Endodermal cell (in vitro differentiated cells): Measurements from ENCODE around the gene MAPKAPK3. TPM values are rescaled to one million over a fixed set of nuclear protein-coding genes. Genes with fewer than 3 reads are reported as not detected.

Source experiments
- DNase-seq: peaks from one replicate; pipeline ENCODE4 v3.0.0-alpha.2; 2017
- H3K27ac ChIP-seq: 2 replicates; pipeline ENCODE4 v1.5.1; 2013; ENCODE audit warnings: mild to moderate bottlenecking, low read depth, low read length, moderate library complexity
- H3K27me3 ChIP-seq: 2 replicates; pipeline ENCODE4 v1.6.1; 2013; ENCODE audit warnings: mild to moderate bottlenecking, low read length, moderate library complexity; ENCODE audit not compliant: insufficient read depth, control insufficient read depth, poor library complexity, severe bottlenecking
- H3K36me3 ChIP-seq: 2 replicates; pipeline ENCODE4 v1.7.0; 2013; ENCODE audit warnings: mild to moderate bottlenecking, low read length, moderate library complexity; ENCODE audit not compliant: control insufficient read depth, insufficient read depth
- H3K4me1 ChIP-seq: one replicate; pipeline ENCODE4 v1.7.0; 2013; ENCODE audit warnings: low read length; ENCODE audit not compliant: control insufficient read depth, insufficient read depth
- H3K4me3 ChIP-seq: 2 replicates; pipeline ENCODE4 v1.5.1; 2013; ENCODE audit warnings: mild to moderate bottlenecking, low read length, moderate library complexity
- H3K9ac ChIP-seq: 2 replicates; pipeline ENCODE4 v1.6.1; 2013; ENCODE audit warnings: mild to moderate bottlenecking, low read length, moderate library complexity; ENCODE audit not compliant: poor library complexity, severe bottlenecking; ENCODE audit errors: extremely low read depth
- H3K9me3 ChIP-seq: 2 replicates; pipeline ENCODE4 v1.6.1; 2013; ENCODE audit warnings: mild to moderate bottlenecking, low read length, moderate library complexity; ENCODE audit not compliant: control insufficient read depth
- H3K27ac Mint-ChIP-seq: 2 replicates; pipeline ENCODE4 v1.8.0; 2020; ENCODE audit warnings: mixed read lengths
- H3K27me3 Mint-ChIP-seq: 2 replicates; pipeline ENCODE4 v1.8.0; 2021; ENCODE audit warnings: mild to moderate bottlenecking, mixed read lengths; ENCODE audit not compliant: insufficient read depth
- H3K36me3 Mint-ChIP-seq: 2 replicates; pipeline ENCODE4 v1.8.0; 2020; ENCODE audit warnings: low read depth, mixed read lengths
- H3K4me1 Mint-ChIP-seq: 2 replicates; pipeline ENCODE4 v1.8.0; 2020; ENCODE audit warnings: mixed read lengths
- H3K4me3 Mint-ChIP-seq: 2 replicates; pipeline ENCODE4 v1.8.0; 2020; ENCODE audit warnings: mild to moderate bottlenecking, moderate library complexity, mixed read lengths
- H3K9me3 Mint-ChIP-seq: 2 replicates; pipeline ENCODE4 v1.8.0; 2020; ENCODE audit warnings: mild to moderate bottlenecking, mixed read lengths
- WGBS, 2 experiments: methylation state at CpG; one replicate each; pipeline versions ENCODE4 v1.1.5 to v1.1.7; 2013; ENCODE audit warnings: missing lambda C conversion rate in 2 of 2, mixed read lengths in 1 of 2; ENCODE audit not compliant: insufficient coverage in 1 of 2, insufficient read length in 1 of 2; 5-methylcytosine and 5-hydroxymethylcytosine counted together
- total RNA-seq, 2 donors: library from RNA; stranded (reverse); fragmentation: NEBNext Ultra II Directional in 1 of 2; extraction: Animal tissue kit (Norgen Biotek cat#: 25700) in 1 of 2; gene quantifications; 2 replicates in 1 of 2; 3 replicates in 1 of 2; pipeline ENCODE4 v1.2.1, GENCODE V29; 2021
- TF ChIP-seq, protein P1 (sequence below): fragments of 200-600 bp; sonication (generic); conservative IDR thresholded peaks from 2 replicates; pipeline ENCODE4 v1.5.0; 2021; ENCODE audit warnings: antibody characterized with exemption, mild to moderate bottlenecking

MAPKAPK3 gene
- total RNA-seq, 2 donors from 2014 or later, result 37.2 to 39.7 TPM

DNA sequence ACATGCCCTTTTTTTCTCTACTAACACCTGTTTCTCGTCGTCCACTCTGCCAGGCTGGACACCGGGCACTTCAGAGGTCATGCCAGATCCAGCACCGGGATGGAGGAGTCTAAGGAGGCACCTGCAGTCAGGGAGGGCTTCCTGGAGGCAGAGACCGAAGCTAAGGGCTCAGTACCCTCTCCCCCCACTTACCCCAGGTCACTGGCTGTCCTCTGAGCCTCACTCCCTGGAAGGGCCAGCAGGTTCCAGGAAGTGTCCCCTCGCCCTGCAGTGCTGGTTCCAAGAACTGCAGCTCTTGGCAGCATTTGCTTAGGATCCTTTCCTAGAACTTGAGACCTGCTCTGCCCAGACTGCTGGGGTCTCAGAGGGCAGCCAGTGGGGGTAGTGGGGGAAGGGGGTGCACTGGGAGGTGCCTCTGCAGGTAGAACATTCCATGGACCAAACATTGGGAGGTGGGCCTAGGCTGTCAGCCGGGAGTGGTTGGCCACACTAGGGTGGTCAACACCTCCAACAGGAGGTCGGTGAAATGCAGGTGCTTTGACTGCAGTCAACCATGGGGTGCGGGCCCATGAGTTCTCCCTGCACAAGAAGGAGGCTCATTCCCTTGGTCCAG lies 16.7 kb upstream of the MAPKAPK3 start:
- H3K27ac ChIP-seq, result no peak overlapping the region
- H3K4me3 Mint-ChIP-seq, result no peak overlapping the region
- H3K36me3 ChIP-seq, result no peaks in the 10 kb centered on the region
- TF ChIP-seq, protein P1, sequence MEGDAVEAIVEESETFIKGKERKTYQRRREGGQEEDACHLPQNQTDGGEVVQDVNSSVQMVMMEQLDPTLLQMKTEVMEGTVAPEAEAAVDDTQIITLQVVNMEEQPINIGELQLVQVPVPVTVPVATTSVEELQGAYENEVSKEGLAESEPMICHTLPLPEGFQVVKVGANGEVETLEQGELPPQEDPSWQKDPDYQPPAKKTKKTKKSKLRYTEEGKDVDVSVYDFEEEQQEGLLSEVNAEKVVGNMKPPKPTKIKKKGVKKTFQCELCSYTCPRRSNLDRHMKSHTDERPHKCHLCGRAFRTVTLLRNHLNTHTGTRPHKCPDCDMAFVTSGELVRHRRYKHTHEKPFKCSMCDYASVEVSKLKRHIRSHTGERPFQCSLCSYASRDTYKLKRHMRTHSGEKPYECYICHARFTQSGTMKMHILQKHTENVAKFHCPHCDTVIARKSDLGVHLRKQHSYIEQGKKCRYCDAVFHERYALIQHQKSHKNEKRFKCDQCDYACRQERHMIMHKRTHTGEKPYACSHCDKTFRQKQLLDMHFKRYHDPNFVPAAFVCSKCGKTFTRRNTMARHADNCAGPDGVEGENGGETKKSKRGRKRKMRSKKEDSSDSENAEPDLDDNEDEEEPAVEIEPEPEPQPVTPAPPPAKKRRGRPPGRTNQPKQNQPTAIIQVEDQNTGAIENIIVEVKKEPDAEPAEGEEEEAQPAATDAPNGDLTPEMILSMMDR, result no peak
- no peak overlapping the region for H3K9ac ChIP-seq
- no peaks in the 10 kb centered on the region for H3K9me3 ChIP-seq
- DNase-seq, result no peak
- H3K27me3 Mint-ChIP-seq, result no peaks in the 10 kb centered on the region
- H3K27ac Mint-ChIP-seq, result no peak overlapping the region
- no peaks in the 10 kb centered on the region for H3K4me1 ChIP-seq
- H3K27me3 ChIP-seq, result no peaks in the 10 kb centered on the region
- H3K4me1 Mint-ChIP-seq, result no peaks in the 10 kb centered on the region
- no peaks in the 10 kb centered on the region for H3K9me3 Mint-ChIP-seq
- H3K36me3 Mint-ChIP-seq, result no peaks in the 10 kb centered on the region
- H3K4me3 ChIP-seq, result no peak overlapping the region
- 95 to 96% methylated on average over 7 to 9 of the region's 9 CpGs for WGBS, 2 experiments

DNA sequence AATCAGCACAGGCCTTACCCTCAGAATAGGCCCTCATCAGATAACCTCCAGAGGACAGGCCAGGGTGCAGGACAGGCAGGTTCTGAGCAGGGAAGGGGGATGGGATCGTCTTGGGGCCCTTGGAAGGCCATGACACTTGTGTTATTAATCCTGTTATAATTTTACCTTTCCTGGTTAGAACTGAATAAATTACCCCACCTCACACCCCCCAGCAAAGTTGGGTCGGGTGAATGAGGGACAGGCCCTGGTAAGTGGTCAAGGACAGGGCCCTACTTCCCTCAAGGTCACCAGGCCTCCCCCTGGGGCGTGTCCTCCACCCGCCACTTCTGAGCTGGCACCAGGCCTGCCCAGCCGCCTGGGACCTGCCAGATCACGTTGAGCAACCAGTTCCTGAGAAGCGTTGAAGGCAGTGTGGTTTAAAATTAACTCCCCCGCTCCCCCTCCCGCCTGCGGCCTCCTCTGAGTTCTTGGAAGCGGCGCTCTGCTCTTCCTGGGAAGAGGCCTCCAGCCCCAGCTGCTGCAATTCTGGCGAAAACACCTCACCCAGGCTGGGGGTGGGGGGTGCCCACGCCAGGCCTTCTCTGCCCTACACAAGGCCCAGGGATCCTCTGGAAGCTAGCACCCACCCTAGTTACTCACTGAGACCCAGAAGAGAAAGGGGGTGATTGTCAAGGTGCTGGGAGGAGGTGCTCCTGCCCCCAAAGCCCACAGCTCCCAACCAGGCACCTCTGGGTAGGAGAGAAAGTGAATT lies 15.9 kb upstream of the MAPKAPK3 start:
- H3K4me3 ChIP-seq, result no peak overlapping the region
- Mint-ChIP-seq H3K9me3 (no peaks in the 10 kb centered on the region), H3K4me3 (no peak overlapping the region), H3K27ac (no peak overlapping the region), H3K36me3 (no peaks in the 10 kb centered on the region), H3K27me3 (no peaks in the 10 kb centered on the region), H3K4me1 (no peaks in the 10 kb centered on the region)
- H3K4me1 ChIP-seq, result no peaks in the 10 kb centered on the region
- 87% methylated on average over 6 to 14 of the region's 14 CpGs for WGBS, 2 experiments
- no peaks in the 10 kb centered on the region for H3K36me3 ChIP-seq
- peak overlapping the region; percentile 44 for H3K27ac ChIP-seq
- TF ChIP-seq, protein P1, result no peak
- no peaks in the 10 kb centered on the region for H3K9me3 ChIP-seq
- no peaks in the 10 kb centered on the region for H3K27me3 ChIP-seq
- DNase-seq, result no peak
- H3K9ac ChIP-seq, result no peak overlapping the region

DNA sequence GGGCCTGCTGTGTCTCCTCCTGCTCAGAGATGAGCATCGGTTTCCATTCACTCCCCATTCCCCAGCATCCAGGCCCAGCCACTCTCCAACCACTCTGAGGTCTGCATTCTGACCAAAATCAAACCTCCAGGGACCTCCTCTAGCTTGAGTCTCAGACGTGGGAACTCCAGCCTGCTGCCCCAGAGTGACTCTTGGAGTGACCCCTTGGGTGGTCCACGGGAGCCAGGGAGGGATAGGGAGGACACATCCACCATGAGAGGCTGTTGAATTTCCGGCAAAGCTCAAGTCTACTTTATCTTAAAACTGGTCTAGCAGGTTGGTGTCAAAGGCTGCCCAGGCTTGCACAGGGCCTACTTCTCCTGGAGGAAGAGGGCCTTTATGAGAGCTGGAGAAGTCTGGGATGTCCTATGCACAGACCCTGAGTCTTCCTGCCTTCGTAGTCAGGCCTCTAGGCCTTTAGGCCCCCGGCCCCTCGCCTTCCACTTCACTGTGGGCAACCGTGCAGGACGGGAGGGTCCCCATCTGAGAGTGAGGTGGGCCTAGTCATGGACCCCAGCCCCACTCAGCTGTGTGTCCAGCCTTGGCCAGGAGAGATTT lies 14.3 kb upstream of the MAPKAPK3 start:
- no peaks in the 10 kb centered on the region for H3K4me1 ChIP-seq
- H3K9me3 Mint-ChIP-seq, result no peaks in the 10 kb centered on the region
- H3K4me3 ChIP-seq, result no peak overlapping the region
- no peak overlapping the region for H3K4me3 Mint-ChIP-seq
- no peak overlapping the region for H3K27ac ChIP-seq
- no peaks in the 10 kb centered on the region for H3K36me3 Mint-ChIP-seq
- no peaks in the 10 kb centered on the region for H3K9me3 ChIP-seq
- H3K27me3 Mint-ChIP-seq, result no peaks in the 10 kb centered on the region
- H3K36me3 ChIP-seq, result peaks cover 4% of the 10 kb centered on the region
- no peak overlapping the region for H3K9ac ChIP-seq
- H3K27me3 ChIP-seq, result no peaks in the 10 kb centered on the region
- no peaks in the 10 kb centered on the region for H3K4me1 Mint-ChIP-seq
- H3K27ac Mint-ChIP-seq, result peak overlapping the region; percentile 55
- 86 to 96% methylated on average over 7 to 9 of the region's 9 CpGs for WGBS, 2 experiments
- DNase-seq, result no peak
- TF ChIP-seq, protein P1, result no peak
